GM19324 (cell line): ENCODE data around the gene KNSTRN.

Experiments
- ATAC-seq: cut with Tn5 transposase; IDR thresholded peaks from one replicate; pipeline ENCODE4 v1.9.1; 2021; ENCODE audit warnings: mild to moderate bottlenecking, moderate library complexity; ENCODE audit not compliant: unreplicated experiment, low FRiP score

The KNSTRN gene

DNA sequence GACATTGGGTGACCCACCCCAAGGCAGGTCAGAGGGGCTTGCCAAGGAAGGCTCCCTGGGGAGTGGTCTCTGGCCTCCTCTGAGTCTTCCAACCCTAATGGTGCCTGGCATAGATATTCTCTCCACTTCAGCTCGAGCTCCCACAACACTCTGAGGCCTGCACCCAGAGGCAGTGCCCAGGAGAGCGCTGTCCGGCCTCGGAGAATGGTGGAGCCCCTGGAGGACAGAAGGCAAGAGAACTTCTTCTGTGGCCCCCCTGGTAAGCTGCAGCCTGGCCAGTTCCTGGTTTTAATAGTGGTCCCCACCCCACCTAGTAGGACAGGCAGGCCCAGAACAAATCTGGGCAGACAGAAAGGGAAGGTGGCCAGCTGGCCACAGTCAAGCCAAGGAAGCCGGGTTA lies 17.5 kb upstream of the KNSTRN start:
- ATAC-seq, result no peak

DNA sequence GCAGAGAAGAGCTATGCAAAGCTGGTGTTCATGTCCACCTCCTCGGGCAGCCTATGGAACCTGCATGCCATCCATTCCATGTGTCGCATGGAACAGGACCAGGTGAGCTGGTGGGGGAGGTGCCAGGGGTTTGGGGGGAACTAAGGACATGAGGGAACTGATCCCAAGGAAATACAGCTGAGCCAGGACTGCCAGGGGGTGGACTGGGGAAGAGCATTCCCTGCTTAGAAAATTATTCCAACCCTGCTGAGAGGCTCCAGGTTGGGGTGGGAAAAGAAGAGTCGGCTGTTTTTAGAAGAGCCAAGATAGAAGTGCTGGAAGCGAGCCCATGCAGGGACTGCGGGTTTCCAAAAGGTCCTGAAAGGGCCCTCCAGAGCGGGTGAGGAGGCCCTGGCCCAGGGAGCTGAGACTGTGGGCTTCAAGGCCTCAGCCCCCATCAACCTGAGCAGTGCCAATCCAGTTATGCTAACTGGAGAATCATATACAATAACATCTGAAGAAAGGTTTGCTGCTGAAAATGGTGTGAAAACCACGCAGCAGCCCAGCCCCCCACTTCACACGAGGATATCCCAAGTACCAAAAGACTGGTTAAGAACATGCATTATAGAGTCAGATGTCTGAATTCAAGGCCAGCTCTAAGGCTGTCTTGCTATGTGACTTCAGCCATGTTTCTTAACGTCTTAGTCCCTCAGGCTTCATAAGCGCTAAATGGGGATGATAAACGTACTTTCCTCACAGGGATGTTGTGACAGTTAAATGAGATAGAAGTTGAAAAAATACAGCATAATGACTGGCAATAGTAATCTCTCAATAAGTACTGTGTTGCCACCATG lies 16.7 kb upstream of the KNSTRN start:
- no peak for ATAC-seq

- ATAC-seq, result no peak
These were observed 15.8 kb upstream of the KNSTRN start for GRCh38 chr15:40366457-40367370.

DNA sequence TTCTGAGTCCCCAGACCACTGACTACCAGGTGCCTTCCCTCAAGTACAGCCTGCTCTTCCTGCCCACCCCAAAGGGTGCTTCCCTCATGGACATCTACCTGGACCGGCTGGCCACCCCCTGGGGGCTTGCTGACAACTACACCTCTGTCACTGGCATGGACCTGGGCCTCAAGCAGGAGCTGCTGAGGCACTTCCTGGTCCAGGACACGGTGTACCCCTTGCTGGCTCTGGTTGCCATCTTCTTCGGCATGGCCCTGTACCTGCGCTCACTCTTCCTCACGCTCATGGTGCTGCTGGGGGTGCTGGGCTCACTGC lies 15.2 kb upstream of the KNSTRN start:
- no peak for ATAC-seq

GRCh38 chr15:40367686-40368611 lies 14.6 kb upstream of the KNSTRN start:
- ATAC-seq, result peak; percentile 74

DNA sequence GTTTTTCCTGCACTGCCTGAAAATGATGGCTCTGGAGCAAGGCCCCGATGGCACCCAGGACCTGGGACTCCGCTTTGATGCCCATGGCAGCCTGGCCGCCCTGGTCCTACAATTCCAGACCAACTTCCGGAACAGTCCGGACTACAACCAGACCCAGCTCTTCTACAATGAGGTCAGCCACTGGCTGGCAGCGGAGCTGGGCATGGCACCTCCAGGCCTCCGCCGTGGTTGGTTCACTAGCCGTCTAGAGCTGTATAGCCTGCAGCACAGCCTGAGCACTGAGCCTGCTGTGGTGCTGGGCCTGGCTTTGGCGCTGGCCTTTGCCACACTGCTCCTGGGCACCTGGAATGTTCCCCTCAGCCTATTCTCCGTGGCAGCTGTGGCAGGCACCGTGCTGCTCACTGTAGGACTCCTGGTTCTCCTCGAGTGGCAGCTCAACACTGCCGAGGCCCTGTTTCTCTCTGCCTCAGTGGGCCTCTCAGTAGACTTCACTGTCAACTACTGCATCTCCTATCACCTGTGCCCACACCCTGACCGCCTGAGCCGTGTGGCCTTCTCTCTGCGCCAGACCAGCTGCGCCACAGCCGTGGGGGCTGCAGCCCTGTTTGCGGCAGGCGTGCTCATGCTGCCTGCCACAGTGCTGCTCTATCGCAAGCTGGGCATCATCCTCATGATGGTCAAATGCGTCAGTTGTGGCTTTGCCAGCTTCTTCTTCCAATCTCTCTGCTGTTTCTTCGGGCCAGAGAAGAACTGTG lies 13.6 kb upstream of the KNSTRN start:
- ATAC-seq, result no peak

GRCh38 chr15:40369474-40369869 lies 13.0 kb upstream of the KNSTRN start:
- no peak for ATAC-seq

- ATAC-seq, result no peak
These were observed 12.6 kb upstream of the KNSTRN start for GRCh38 chr15:40369971-40370370.

DNA sequence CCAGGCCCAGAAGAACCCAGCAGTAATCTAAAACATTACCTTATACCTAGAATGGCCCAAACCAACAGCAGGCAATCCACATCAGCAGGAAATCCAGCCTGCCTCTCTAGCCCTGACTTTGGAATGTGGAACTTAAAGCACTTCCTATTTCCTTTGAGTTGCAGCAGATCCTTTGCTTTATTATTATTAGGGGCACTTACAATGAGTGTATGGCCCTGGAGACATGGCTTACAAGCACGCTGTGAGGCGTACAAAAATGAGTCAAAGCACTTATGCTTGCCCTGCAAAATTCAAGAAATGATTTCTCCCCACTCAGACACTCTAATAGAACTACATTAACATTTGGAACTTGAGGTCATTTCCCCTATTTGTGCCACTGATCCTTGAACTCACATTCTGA lies 9.5 kb upstream of the KNSTRN start:
- ATAC-seq, result no peak

- no peak for ATAC-seq
These were observed 4.9 kb upstream of the KNSTRN start for GRCh38 chr15:40377606-40378005.

DNA sequence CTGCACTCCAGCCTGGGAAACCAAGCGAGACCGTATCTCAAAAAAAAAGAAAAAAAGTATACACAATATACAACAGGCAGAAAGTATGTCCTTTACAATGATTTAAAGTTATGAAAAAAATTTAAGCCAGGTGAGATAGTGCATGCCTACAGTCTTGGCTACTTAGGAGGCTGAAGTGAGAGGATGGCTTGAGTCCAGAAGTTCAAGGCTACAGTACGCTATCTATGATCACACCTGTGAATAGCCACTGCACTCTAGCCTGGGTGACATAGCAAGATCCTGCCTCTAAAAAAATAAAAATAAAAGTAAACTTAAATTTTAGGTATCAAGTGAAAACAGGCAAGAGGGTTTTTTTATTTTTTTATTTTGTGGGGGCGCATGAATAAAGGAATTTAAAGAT lies 3.1 kb upstream of the KNSTRN start:
- ATAC-seq, result no peak

DNA sequence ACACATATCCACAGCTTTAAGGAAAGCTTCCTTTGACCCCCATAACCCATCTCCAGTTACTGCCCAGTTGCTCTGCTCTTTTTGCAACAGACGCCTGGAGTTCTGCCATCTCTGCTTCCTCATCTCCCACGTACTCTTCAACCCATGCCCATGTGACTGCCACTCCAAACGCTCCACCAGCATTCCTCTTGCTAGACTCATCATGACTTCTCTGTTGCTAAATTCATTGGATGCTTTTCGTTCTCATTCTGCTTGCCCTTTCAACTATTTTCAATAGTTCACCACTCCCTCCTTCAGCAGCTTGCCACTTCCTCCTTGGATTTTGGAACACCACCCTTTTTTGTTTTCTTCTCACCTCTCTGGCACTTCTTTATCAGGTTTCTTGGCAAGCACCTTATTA lies 2.7 kb upstream of the KNSTRN start:
- no peak for ATAC-seq

DNA sequence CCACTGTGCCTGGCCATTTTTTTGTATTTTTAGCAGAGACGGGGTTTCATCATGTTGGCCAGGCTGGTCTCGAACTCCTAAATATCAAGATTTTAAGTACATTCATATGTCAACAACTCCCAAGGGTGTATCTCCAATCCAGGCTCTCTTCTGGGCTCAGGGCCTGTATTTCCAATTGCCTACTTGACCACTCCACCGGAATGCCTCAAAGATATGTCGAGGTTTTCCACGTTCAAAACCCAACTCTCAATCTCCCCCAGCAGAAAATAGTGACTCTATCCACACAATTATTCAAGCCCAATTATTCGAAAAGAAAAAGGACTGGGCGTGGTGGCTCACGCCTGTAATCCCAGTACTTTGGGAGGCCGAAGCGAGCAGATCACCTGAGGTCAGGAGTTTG lies 1.9 kb upstream of the KNSTRN start:
- no peak for ATAC-seq

GRCh38 chr15:40381818-40382529 lies 547 bp upstream of the KNSTRN start:
- ATAC-seq, result no peak

DNA sequence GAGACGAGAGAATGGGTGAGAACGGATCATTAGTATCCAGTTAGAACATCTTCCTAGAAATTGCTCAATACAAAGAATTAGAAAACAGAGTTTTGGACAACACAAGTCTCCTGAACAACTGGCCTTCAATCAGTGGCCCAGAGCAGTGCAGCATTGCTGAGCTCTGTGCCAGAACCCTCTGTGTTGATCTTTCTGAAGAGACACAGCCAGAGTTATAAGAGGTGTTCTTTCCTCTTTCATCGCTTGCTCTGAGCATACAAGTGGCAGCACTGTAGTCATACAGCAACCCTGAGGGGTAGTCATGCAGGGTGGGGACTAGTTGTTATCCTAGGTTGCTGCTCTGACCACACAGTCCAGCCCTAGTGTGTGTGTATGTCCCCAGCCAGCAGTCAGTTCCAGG lies 4.0 kb downstream of the KNSTRN start:
- ATAC-seq, result no peak

- ATAC-seq, result no peak
These were observed 6.7 kb downstream of the KNSTRN start for GRCh38 chr15:40388941-40389823.

DNA sequence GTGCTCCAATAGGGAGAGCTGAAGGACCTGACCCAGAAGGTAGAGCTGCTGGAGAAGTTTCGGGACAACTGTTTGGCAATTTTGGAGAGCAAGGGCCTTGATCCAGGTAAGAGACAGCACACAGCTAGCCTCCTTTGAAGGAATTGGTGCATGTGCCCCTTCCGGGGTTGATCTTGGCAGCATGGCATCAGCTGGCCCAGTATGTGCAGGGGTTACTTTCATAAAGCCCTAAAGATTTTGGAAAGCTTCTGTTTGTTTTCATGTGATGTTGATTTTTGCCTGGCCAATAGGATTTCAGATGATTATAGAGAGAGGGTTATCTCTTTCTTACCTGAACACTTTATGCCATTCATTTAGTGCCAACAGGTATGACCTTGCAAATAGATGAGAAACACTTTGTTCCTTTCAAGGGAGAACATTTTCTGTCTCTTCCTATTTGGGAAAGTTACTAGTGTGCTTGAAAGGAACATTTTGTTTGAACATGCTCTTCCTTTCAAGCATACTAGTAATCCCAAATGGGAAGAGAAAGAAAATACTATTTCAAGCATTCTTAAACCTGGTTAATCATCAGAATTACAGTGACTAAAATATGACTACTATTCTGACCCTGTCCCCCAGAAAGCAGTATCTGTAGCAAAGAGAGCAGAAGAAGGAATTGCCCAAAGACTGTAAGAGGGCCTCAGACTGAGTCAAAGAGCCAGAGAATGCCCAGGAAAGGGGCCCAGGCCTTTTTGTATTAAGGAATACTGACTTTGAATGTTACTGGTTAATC lies 7.5 kb downstream of the KNSTRN start:
- ATAC-seq, result no peak
